Astrocyte (in vitro differentiated cells and primary cell): Measurements from ENCODE around the gene ATRNL1. TPM values are rescaled to one million over a fixed set of nuclear protein-coding genes. Genes with fewer than 3 reads are reported as not detected.
"Not testable (repeated sequence)": the region's sequence is repeated elsewhere in the genome, so short reads cannot be mapped to it uniquely, and the experiment has no call there.

Experiments
- DNase-seq: peaks from one replicate; pipeline ENCODE4 v3.0.0-alpha.2; 2010; ENCODE audit warnings: low read depth
- FAIRE-seq: peaks from 2 replicates; lab custom pipeline; 2011; peaks lifted over from hg19 to GRCh38; lab: Jason Lieb, UNC
- H2AFZ ChIP-seq: 2 replicates; pipeline ENCODE4 v1.6.0; 2012; ENCODE audit warnings: low read depth, low read length, inconsistent platforms
- H3K27ac ChIP-seq: 2 replicates; pipeline ENCODE4 v1.5.1; 2011; ENCODE audit warnings: low read depth, low read length, inconsistent platforms
- H3K27me3 ChIP-seq: 2 replicates; pipeline ENCODE4 v1.6.0; 2011; ENCODE audit warnings: low read length, inconsistent platforms; ENCODE audit not compliant: insufficient read depth
- H3K36me3 ChIP-seq: 2 replicates; pipeline ENCODE4 v1.5.1; 2011; ENCODE audit warnings: low read length, inconsistent platforms; ENCODE audit not compliant: insufficient read depth
- H3K4me1 ChIP-seq: 2 replicates; pipeline ENCODE4 v1.5.1; 2011; ENCODE audit warnings: low read length, inconsistent platforms; ENCODE audit not compliant: insufficient read depth
- H3K4me2 ChIP-seq: 2 replicates; pipeline ENCODE4 v1.6.0; 2012; ENCODE audit warnings: low read length, inconsistent platforms
- H3K4me3 ChIP-seq: 2 replicates; pipeline ENCODE4 v1.5.1; 2011; ENCODE audit warnings: low read depth, mild to moderate bottlenecking, low read length, inconsistent platforms; ENCODE audit not compliant: insufficient read depth
- H3K79me2 ChIP-seq: 2 replicates; pipeline ENCODE4 v1.6.0; 2012; ENCODE audit warnings: mild to moderate bottlenecking, low read length, inconsistent platforms; ENCODE audit not compliant: insufficient read depth
- H3K9ac ChIP-seq: 2 replicates; pipeline ENCODE4 v1.6.0; 2012; ENCODE audit warnings: mild to moderate bottlenecking, low read length, inconsistent platforms
- H3K9me3 ChIP-seq: 2 replicates; pipeline ENCODE4 v1.5.1; 2012; ENCODE audit warnings: low read depth, mild to moderate bottlenecking, low read length, inconsistent platforms; ENCODE audit not compliant: insufficient read depth
- H4K20me1 ChIP-seq: 2 replicates; pipeline ENCODE4 v1.6.0; 2012; ENCODE audit warnings: low read length, inconsistent platforms; ENCODE audit not compliant: insufficient read depth
- H3K27ac Mint-ChIP-seq: one replicate; pipeline ENCODE4 v1.8.0; 2021; ENCODE audit warnings: mild to moderate bottlenecking, mixed read lengths; ENCODE audit not compliant: unreplicated experiment
- H3K27me3 Mint-ChIP-seq: one replicate; pipeline ENCODE4 v1.8.0; 2021; ENCODE audit warnings: low read depth, mixed read lengths; ENCODE audit not compliant: unreplicated experiment
- H3K36me3 Mint-ChIP-seq: one replicate; pipeline ENCODE4 v1.8.0; 2021; ENCODE audit warnings: low read depth, mixed read lengths; ENCODE audit not compliant: unreplicated experiment
- H3K4me1 Mint-ChIP-seq: one replicate; pipeline ENCODE4 v1.8.0; 2021; ENCODE audit warnings: low read depth, mixed read lengths; ENCODE audit not compliant: unreplicated experiment
- H3K4me3 Mint-ChIP-seq: one replicate; pipeline ENCODE4 v1.8.0; 2021; ENCODE audit warnings: mild to moderate bottlenecking, moderate library complexity, mixed read lengths; ENCODE audit not compliant: unreplicated experiment
- H3K9me3 Mint-ChIP-seq: one replicate; pipeline ENCODE4 v1.8.0; 2021; ENCODE audit warnings: mild to moderate bottlenecking, mixed read lengths; ENCODE audit not compliant: unreplicated experiment
- EZH2 ChIP-seq: IDR thresholded peaks from 2 replicates; pipeline ENCODE4 v1.6.1; 2012; ENCODE audit warnings: mild to moderate bottlenecking, low read length, inconsistent platforms; ENCODE audit not compliant: insufficient read depth
- total RNA-seq: library from RNA; stranded (reverse); gene quantifications from 2 replicates; pipeline ENCODE4 v1.2.1, GENCODE V29; 2021
- TF ChIP-seq, protein P1 (sequence below): IDR thresholded peaks from 2 replicates; pipeline ENCODE4 v1.5.1; 2011; ENCODE audit warnings: low read depth, mild to moderate bottlenecking, inconsistent platforms, low read length, moderate library complexity; ENCODE audit not compliant: insufficient read depth

Gene ATRNL1
- total RNA-seq, 1 donor from 2014 or later: 17.5 TPM

DNA sequence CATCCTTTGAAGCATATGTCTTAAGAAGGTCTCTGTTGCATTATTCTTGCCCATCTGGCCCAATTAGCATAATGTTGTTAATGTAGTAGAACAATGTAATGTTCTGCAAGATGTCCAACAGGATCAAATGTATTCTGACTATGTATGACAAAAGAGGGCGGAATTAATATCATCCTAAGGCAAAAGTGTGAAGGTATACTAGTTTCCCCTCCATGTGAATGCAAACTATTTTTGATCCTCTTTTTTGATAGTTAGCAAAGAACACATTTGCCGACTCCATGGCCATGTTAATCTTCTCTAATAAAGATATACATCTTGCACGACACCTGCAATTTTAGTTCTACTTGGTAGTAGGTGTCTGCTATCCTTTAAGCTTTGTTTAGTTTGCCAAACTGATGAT, 157.6 kb downstream of the ATRNL1 start:
- Histone ChIP-seq H3K4me3 (no peak overlapping the region), H3K27me3 (no peaks in the 10 kb centered on the region), H3K27ac (no peak overlapping the region), H2AFZ (no peak overlapping the region), H3K9ac (no peak overlapping the region), H3K79me2 (no peaks in the 10 kb centered on the region), H3K4me1 (no peaks in the 10 kb centered on the region), H3K9me3 (no peaks in the 10 kb centered on the region), H3K36me3 (no peaks in the 10 kb centered on the region), H3K4me2 (no peak overlapping the region), H4K20me1 (no peaks in the 10 kb centered on the region)
- DNase-seq (no peak), FAIRE-seq (no peak)
- TF ChIP-seq, protein P1, sequence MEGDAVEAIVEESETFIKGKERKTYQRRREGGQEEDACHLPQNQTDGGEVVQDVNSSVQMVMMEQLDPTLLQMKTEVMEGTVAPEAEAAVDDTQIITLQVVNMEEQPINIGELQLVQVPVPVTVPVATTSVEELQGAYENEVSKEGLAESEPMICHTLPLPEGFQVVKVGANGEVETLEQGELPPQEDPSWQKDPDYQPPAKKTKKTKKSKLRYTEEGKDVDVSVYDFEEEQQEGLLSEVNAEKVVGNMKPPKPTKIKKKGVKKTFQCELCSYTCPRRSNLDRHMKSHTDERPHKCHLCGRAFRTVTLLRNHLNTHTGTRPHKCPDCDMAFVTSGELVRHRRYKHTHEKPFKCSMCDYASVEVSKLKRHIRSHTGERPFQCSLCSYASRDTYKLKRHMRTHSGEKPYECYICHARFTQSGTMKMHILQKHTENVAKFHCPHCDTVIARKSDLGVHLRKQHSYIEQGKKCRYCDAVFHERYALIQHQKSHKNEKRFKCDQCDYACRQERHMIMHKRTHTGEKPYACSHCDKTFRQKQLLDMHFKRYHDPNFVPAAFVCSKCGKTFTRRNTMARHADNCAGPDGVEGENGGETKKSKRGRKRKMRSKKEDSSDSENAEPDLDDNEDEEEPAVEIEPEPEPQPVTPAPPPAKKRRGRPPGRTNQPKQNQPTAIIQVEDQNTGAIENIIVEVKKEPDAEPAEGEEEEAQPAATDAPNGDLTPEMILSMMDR: no peak
- TF ChIP-seq EZH2: no peak
- Mint-ChIP-seq H3K27ac (no peak overlapping the region), H3K4me3 (no peak overlapping the region), H3K9me3 (peaks cover 4% of the 10 kb centered on the region), H3K4me1 (no peaks in the 10 kb centered on the region), H3K27me3 (no peaks in the 10 kb centered on the region), H3K36me3 (peaks cover 1% of the 10 kb centered on the region)

DNA sequence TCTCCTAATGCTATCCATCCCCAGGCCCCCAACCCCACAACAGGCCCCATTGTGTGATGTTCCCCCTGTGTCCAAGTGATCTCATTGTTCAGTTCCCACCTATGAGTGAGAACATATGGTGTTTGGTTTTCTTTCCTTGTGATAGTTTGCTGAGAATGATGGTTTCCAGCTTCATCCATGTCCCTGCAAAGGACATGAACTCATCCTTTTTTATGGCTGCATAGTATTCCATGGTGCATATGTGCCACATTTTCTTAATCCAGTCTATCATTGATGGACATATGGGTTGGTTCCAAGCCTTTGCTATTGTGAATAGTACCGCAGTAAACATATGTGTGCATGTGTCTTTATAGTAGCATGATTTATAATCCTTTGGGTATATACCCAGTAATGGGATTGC, 160.6 kb downstream of the ATRNL1 start:
- H3K4me3 Mint-ChIP-seq, H3K27me3 Mint-ChIP-seq, FAIRE-seq, H3K9me3 Mint-ChIP-seq, H3K4me1 ChIP-seq, H3K27me3 ChIP-seq, H3K36me3 Mint-ChIP-seq, H3K4me1 Mint-ChIP-seq, H3K36me3 ChIP-seq, H3K9me3 ChIP-seq, H3K79me2 ChIP-seq, H3K27ac Mint-ChIP-seq, H3K9ac ChIP-seq, DNase-seq, H3K27ac ChIP-seq, H2AFZ ChIP-seq, H3K4me3 ChIP-seq, H4K20me1 ChIP-seq, H3K4me2 ChIP-seq: not testable (repeated sequence)

DNA sequence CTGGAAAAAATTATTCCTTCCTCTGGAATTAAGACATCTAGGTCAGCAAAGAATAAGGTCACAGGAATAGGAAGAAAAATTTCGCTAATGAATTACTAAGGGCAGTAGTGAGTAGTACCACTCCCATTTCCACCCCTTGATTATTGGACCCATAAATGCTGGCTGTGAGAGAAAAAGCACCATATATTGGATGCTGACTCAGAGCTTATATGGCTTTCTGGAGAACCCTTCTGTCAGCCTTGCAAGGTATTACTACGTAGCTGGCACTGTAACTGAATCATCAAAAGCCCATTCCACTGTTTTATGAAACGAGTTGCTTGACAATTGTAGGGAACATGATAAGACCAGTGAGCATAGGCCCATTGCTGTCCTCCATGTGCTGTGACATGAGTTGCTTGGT, 179.3 kb downstream of the ATRNL1 start:
- H3K27me3 Mint-ChIP-seq: no peaks in the 10 kb centered on the region
- no peaks in the 10 kb centered on the region for H3K4me1 Mint-ChIP-seq
- H3K9me3 Mint-ChIP-seq: no peaks in the 10 kb centered on the region

More for the DNA sequence above, 179.3 kb downstream of the ATRNL1 start:
- H3K9ac ChIP-seq: no peak overlapping the region
- H2AFZ ChIP-seq: no peak overlapping the region
- no peaks in the 10 kb centered on the region for H3K4me1 ChIP-seq
- no peaks in the 10 kb centered on the region for H3K9me3 ChIP-seq
- H3K27me3 ChIP-seq: no peaks in the 10 kb centered on the region
- Mint-ChIP-seq H3K27ac (no peak overlapping the region), H3K4me3 (no peak overlapping the region), H3K36me3 (no peaks in the 10 kb centered on the region)
- no peaks in the 10 kb centered on the region for H3K79me2 ChIP-seq
- no peak for TF ChIP-seq EZH2
- TF ChIP-seq, protein P1: no peak
- H4K20me1 ChIP-seq: no peaks in the 10 kb centered on the region
- H3K4me3 ChIP-seq: no peak overlapping the region
- no peak overlapping the region for H3K27ac ChIP-seq
- FAIRE-seq (no peak), DNase-seq (no peak)
- no peaks in the 10 kb centered on the region for H3K36me3 ChIP-seq
- H3K4me2 ChIP-seq: no peak overlapping the region
